GM19452 (cell line): ENCODE results near the gene DOCK4.
"Not testable (repeated sequence)": the region's sequence is repeated elsewhere in the genome, so short reads cannot be mapped to it uniquely, and the experiment has no call there.

Experiments used
- ATAC-seq: cut with Tn5 transposase; IDR thresholded peaks from one replicate; pipeline ENCODE4 v1.9.1; 2021; ENCODE audit not compliant: unreplicated experiment

Gene DOCK4

DNA sequence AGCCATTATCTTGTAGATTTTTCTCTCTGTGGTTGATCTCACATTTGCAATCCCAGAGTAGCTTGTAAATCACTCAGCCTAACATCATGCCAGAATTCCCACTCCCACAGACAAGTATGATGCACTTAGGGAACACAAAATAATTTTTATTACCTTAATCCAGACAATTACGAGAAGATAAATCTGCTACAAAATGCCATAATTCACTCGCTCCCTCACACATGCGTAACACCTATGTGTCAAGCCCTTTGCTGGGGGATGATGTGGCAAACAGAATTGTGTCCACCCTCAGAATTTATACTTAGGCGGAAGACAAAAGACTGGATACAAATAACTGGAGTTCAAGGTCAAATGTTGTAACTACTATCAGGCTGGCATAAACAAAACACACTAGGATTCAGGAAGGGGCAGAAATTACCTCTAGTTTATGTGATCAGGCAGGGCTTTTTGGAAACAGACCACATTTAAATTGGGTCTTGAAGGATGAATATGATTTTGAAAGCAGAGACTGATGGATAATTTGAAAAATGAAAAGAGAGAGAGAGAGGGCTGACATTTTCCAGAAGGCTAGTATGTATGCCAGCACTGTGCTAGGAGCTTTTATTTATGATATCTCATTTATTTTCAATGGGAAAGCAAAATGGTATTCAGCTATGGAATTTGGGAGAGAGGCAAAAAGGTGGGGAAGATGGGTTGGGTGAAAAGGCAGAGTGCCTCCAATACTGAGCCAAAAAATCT is 69.8 kb downstream of the DOCK4 start:
- no peak for ATAC-seq

DNA sequence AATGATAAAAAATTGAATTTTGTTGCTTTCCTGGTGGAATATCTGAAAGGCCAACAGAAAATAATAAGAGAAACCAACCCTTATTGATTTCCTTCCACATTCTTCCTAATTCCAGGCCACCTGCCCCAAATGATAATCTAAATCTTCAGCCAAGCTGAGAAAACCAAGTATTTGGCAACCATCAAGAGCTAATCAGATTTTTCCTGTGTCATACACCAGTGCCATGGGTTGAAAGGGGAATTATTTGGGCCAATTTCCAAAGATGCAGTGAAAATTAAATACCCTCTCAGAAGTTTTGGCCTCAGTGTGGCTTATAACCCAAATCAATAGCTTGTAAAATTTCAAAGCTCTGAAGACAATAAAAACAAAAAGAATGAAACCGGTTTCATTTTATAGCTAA is 70.4 kb downstream of the DOCK4 start:
- no peak for ATAC-seq

DNA sequence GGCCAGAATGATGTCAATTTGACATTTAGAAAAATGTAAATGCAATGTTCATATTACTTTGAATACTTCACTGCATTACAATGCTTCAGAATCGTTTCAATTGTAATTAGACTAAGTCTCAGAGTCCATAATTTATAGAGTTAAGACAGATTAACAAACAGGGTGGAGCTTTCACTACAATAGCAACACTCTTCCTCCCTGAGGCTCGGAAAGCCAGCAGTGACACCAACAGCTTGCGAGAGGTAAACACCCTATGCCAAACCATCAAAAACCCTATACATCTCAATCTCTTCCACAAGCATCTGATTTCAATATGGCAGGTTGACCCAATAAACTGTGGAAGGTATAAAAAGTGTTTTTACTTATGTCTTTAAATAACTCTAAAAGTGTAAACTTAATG is 72.2 kb downstream of the DOCK4 start:
- no peak for ATAC-seq

DNA sequence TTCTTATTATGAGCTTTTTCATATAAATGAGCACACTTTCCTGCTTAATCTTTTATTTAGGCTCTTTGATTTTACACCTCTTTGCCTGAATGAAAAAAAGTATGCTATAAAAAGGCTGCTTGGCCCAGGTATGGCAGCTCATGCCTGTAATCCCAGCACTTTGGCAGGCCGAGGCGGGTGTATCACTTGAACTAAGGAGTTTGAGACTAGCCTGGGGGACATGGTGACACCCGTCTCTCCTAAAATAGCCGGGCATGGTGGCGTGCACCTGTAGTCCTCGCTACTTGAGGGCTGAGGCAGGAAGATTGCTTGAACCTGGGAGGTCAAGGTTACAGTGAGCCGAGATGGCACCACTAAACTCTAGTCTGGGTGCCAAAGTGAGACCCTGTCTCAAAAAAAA is 72.9 kb downstream of the DOCK4 start:
- no peak for ATAC-seq

DNA sequence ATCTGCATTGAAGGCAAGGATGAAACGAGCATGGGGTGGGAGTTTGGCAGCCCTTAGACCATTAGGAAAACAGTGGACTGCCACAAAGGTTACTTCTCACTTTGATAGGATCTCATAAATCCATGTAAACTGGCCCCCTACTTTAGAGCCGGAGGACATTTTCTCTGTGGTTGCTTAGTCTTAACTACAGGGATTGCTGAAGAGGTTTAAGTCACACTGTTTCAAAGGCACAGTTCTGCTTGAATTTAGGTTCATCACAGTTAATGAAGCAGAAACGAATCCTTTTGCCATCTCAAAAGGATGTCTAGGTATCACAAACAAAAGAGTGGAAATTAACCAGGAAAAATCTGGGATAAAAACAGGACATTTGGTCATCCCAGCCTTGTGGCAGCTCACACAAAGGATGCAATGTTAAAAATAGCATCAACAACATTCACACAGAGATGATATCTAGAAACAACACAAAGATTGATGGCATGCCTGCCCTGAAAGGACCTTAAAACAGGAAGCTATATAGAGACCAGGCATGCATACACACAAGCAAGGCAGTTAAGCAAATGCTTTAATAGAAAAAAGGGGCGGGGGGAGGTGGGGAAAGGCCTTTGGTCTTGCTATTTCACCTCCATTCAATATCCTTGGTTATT is 74.0 kb downstream of the DOCK4 start:
- ATAC-seq, result no peak

DNA sequence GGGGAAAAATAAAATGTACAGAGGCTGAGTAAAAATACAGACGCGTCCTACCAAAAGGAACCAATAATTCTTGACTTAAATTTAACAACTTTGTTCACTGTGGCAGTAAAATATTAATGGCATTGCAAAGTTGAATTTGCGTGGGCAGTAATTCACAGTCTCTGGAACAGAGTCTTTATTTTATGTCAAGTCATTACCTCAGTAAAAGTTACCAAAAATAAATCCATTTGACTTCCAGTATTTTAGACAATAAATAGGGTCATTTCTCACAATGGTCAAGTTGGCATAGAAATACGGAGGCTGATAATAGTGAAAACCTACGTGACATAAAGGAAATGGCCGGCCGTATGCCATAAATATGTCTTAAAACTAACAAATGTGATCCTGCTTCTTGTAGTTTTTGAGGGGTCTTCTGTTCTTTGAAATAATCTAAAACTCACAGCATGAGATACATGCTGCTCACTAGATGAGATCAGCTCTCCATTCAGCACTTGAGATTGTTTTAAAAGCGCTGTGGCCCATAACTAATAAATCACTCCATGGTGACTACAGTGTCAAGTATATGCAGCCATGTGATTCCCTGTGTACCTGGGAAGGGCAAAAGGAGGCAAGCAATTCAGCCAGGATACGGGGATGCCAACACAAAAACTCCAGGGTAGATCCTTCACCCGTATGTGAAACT is 75.3 kb downstream of the DOCK4 start:
- no peak for ATAC-seq

DNA sequence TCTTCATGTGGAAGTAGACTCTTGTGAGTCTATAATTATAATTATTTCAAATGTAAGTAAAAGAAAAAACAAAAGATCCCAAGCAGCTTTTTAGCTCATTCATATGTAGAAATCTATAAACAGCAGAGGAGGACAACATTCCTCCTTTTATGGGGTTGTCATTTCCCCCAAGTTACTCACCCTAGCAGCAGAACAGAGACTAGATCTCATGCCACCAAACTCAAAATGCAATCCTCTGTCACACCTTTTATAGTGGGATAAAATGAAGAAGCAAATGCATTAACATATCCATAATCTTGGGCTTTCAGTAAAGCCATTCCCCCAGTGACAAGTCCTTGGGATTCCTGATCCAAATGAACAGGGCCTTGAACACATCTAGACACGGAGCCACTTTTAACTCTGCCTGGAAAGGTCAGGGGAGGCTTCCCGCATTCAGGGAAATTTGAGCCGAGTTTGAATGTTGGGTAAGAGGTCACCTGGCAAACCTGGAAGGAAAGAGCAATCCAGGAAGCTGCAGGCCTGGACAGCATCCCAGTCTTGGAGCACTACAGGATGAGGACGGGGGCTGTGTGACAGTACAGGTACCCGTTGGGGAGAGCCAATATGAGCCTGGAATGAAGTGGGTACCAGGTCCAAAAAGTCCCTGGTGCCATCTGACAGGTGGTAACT is 76.4 kb downstream of the DOCK4 start:
- no peak for ATAC-seq

DNA sequence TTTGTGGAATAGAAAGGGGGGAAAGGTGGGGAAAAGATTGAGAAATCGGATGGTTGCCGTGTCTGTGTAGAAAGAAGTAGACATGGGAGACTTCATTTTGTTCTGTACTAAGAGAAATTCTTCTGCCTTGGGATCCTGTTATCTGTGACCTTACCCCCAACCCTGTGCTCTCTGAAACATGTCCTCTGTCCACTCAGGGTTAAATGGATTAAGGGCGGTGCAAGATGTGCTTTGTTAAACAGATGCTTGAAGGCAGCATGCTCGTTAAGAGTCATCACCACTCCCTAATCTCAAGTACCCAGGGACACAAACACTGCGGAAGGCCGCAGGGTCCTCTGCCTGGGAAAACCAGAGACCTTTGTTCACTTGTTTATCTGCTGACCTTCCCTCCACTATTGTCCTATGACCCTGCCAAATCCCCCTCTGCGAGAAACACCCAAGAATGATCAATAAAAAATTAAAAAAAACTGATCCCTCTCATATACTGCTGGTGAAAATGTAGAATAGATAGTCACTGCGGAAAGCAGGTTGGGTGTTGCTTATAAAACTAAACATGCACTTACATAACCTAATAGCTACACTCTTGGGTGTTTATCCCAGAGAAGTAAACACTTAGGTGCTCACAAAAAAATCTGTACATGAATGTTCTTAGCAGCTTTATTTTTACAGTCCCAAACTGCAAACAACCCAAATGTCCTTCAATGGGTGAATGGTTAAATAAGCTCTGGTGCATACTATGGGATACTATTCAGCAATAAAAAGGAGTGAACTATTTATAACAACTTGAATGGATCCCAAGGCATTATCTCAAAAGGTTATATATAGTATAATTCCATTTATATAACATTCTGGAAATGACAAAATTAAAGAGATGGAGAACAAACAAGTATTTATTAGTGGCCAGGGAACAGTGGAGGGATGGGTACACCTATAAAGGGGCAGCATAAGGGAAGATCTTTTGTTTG is 77.5 kb downstream of the DOCK4 start:
- not testable (repeated sequence) for ATAC-seq

DNA sequence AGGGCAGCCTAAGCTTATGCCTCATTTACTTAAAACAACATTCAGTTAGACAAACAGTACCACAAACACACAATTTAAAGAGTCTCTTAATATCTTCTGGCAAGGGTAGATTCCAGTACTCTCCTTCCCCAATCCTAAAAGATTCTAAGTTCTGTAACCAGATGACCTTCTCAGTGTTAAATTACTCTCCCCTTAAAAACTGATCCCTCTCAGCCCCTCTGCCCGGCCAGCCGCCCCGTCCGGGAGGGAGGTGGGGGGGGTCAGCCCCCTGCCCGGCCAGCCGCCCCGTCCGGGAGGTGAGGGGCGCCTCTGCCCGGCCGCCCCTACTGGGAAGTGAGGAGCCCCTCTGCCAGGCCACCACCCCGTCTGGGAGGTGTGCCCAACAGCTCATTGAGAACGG is 78.2 kb downstream of the DOCK4 start:
- not testable (repeated sequence) for ATAC-seq

DNA sequence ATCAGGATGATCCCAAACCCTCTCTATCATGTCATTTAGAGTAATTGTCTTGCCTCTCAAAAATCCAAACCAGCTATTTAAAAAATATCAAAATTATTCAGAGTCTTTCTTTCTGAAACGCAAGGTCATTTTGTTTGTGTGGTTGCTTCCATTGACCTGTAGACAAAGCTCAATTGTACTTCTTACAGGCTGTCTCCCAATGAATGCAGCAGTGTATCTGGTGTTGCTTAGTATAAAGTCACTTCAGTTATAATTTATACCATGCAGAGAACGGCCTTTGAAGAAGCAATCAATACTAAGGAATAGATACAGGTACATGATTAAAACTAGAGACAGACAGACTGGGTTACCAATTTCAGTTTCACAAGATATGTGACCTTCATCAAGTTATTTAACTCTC is 80.9 kb downstream of the DOCK4 start:
- ATAC-seq, result no peak

DNA sequence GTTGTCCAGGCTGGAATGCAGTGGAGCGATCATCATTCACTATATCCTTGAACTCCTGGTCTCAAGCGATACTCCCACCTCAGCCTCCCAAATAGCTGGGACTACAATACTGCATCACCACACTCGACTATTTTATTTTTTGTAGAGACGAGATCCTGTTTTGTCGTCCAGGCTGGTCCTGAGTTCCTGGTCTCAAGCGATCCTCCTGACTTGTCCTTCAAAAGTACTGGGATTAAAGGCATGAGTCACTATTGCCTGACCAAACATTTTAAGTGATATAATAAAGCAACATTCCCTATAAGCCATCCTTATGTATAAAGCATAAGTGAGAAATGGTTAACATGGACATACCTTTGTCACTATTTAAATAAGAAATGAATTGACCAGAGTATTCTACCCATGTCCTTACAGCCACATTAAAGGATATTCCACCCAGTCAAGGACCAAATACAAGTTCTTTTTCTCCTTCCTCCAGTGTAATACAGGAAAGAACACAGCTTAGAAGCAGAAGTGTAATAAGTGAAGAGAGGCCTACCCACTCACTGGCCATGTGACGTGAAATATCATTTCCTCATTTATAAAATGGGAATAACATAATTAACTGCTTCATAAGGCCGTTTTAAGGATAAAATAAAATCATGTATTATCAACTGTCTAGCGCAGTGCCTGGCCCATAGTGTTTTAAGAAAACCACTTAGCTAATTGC is 82.0 kb downstream of the DOCK4 start:
- ATAC-seq, result no peak

DNA sequence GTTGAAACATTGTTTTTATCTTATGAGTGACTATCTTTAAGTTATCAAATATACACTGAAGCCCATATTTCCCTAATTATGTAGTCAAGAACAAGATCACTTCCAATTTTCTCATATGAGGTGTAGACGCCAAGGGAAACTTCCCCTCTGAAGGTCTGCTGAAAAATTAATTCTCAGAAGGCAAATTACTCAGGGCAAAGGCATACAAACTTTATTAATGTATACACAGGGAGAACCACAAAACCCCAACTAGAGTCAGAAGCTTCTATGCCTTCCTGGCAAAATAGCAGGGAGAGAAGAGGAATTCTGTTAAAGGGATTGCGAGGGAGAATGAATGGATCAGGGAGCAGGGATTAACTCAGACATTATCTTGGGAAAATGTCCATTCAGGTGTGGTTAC is 83.4 kb downstream of the DOCK4 start:
- no peak for ATAC-seq

DNA sequence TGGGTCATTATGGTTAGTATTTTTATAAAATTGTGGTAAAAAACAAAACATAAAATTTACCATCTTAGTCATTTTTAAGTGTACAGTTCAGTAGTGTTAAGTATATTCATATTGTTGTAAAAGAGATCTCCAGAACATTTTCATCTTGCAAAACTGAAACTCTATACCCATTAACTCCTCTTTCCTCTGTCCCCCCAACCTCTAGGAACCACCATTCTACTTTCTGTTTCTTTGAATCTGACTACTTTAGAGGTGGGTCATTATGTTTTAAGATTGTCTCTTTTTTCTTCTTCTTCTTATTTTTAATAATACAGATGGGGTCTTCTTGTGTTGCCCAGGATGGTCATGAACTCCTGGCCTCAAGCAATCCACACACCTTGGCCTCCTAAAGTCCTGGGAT is 84.1 kb downstream of the DOCK4 start:
- peak; percentile 55 for ATAC-seq

DNA sequence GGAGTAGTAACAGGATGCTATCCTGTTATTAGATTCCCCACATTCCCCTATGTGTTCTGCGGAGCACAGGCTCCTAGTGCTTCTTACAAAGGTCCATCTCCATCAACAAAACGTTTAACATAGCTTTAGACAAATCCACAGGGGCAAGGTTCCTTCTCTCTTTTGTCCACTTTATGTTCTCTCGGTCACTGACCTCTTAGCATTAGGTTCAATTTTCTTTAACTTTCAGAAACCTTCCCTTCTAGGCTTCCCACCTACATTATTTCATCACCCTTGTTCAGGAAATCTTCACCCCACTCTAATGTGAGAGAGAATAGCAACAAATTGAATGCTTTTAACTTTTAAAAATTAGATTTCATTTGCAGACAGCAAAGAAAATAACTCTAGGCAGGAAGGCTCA is 84.9 kb downstream of the DOCK4 start:
- ATAC-seq, result no peak

DNA sequence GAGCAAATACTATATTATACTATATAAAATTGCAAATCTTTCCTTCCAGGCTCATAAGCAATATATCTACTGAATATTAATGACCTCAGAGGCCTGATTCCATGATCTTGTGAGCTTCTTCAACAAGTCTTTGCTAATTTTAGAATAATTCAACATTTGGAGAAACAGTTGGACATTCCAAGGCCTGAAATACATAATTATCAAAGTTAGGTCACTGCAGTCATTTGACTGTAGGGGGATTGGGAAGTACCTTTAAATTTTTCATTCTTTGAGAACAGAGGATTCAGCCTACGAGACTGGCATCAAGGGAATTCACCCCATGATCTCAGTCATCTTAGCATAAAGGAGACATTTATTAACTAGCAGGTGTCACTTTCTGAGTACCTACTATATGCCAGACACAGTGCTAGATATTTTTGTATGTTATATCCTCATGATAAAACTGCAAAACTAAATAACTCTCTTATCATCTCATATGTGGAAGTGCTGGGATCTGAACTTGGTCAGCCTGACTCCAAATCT is 85.4 kb downstream of the DOCK4 start:
- peak; percentile 87 for ATAC-seq

DNA sequence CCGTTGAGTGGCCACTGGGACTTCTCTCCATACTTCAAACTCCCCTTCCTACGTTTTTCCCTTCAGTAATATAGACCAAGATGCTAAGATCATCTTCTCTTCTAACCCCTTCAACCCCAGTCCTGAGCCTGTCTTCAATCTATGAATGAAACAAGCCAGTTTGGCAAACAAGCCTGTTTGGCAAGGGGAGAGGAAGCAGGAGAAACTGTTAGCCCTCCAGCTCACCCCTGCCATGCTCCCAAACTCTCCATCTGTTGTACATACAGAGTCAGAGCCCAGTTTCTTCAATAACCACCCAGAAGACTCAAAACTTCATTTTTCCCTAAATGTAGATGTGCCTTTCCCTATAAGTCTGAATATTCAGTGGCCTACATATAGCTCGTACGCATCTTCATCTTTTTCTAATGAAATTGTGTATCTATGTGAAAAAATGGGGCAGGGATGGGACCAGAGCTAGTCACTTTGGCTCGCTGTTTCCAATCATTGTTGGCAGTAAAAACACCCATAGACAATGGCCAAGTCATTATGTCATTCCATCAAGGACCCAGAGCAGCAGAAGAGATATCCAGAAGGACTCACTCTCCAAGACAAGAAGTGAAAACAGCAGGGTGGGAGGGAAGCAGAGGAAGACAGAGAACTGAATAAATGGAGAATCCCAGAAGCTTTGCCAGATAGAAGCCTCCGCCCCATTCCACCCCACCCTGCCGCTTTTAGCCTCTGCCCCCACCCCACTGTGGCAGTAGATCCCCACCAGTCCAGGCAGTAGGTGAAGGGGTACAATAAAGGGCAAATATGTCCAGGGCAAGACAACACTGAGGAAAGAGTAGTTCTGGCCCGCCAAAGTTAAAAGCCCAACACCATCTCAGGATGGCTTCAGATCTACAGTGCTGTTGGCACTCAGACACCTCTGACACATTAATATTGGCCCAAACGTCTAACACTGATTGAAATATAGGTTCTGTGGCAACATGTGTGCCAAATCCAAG is 87.3 kb downstream of the DOCK4 start:
- no peak for ATAC-seq

DNA sequence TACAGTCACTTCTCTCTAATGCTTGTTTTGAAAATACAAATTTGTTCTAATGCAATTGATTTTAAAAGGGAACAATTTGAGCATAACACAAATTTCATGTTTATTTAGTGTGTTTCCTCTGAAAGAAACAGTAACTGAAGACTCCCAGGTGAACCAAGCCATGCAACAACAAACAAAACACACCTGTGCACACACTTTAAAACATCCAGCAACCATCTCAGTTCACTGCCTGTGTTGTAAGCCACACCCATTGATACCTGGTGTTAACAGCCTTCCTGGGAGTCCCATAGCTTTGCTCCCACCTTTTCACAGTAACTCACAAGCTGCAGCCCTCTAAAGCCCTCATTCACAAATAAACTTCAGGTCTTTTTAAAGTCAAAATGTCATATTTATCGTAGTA is 89.3 kb downstream of the DOCK4 start:
- no peak for ATAC-seq

DNA sequence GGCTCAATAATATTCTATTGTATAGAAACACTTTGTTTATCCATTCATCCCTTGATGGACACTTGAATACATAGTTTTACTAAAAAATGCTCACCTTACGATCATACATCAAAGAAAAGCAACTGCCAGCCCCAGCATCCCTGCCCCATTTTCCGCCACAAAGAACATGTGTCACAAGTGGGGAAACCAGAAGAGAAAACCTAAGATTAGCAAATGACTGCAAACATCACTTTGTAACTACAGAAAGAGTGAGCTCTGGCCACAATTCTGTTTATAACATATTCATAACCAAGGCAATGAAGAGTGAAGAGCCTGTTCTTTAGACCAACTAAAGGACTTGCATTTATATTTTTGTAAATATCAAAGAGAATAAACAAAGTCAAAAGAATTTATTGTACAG is 89.8 kb downstream of the DOCK4 start:
- ATAC-seq, result no peak

DNA sequence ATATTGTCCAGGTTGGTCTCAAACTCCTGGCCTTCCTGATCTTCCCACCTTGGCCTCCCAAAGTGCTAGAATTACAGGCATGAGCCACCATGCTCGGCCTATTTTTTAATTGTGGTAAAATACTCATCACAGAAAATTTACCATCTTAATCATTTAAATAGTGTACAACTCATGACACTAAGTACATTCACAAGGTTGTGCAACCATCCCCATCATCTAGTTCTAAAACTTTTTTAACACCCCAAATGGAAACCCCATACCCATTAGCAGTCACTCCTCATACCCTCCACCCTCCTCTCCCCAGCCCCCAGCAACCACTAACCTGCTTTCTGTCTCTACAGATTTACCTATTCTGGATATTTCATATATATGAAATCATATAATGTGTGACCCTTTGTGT is 90.3 kb downstream of the DOCK4 start:
- no peak for ATAC-seq
